GM21576 (cell line): ENCODE measurements around the gene GK.
A peak's percentile ranks its signal among the peaks of the same experiment; 100 is the strongest.
"Not testable (repeated sequence)": the region's sequence is repeated elsewhere in the genome, so short reads cannot be mapped to it uniquely, and the experiment has no call there.

Source experiments
- ATAC-seq: cut with Tn5 transposase; IDR thresholded peaks from one replicate; pipeline ENCODE4 v1.9.1; 2021; ENCODE audit warnings: mild to moderate bottlenecking, moderate library complexity; ENCODE audit not compliant: unreplicated experiment

The GK gene

DNA sequence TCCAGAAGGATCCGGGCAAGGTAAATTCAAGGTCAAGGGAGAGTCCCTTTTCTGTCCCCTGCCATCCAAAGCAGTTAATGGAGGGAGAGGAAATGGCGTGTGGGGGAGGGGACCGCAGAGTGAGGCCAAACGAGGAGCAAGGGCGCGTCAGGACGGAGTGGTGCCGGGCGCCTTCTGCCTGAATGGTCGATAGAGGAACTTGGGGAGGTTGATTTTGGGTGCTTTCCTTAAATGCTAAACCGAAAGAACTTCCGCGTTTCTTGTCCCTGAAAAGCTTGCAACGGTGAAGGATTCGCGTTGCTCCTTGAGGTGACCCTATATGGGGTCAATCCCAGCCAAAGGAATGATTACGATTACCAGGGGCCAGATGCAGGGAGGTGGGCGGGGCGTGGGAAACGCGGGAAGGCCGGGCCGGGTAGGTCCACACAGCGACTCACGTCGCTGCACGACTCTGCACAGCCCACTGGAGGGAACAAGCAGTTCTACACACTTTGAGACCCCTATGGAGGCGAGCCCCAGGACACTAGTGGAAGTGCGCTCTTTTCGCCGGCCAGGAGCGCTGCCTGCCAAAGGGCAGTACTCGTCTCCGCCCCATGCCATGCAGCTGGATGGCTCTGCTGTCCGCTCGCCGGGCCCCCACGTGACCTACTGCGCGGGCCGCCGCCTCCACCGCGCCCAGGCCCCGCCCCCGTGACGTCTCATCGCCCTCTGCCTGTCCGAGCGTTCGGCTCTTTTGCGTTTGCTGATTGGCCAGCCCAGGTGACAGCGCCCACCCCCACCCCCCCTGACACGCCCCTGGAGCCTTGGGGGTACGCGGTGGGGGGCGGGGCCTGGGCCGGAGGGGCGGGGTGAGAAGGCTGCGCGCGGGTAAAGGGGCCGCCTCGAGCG, 452 bp upstream of the GK start:
- ATAC-seq = peak; percentile 86

GRCh38 chrX:30654386-30654785, 1.2 kb downstream of the GK start:
- ATAC-seq = not testable (repeated sequence)

DNA sequence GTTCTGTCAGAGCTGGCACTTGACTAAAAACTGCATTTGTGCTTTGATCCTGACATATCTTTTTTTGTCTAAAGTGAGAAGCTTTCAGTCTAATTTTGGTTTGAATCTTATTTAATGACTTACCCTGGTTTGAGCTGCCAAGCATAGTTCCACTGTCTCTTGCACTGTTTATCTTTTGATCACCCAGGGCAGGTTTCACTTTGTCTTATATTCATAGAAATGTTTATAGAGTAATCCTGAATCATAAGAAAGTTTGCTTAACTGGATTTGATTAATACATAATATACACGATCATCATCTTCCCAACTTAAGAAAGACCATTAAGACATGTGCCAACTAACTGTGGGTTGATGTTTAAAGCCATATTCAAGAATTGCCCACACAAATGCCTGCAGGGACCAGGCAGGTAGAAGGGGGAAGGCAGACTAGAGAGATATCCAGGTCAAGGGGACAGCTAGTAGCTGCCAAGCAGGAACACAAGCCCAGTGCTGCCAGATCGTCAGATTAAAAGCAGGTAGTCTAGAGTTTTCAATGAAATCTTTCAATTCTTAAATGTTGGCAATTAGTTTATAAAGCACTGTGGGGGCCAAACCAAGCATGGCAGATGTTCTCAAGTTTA, 1.9 kb downstream of the GK start:
- no peak for ATAC-seq

GRCh38 chrX:30655991-30656390, 2.8 kb downstream of the GK start:
- ATAC-seq = no peak

GRCh38 chrX:30657196-30658161, 4.3 kb downstream of the GK start:
- no peak for ATAC-seq

DNA sequence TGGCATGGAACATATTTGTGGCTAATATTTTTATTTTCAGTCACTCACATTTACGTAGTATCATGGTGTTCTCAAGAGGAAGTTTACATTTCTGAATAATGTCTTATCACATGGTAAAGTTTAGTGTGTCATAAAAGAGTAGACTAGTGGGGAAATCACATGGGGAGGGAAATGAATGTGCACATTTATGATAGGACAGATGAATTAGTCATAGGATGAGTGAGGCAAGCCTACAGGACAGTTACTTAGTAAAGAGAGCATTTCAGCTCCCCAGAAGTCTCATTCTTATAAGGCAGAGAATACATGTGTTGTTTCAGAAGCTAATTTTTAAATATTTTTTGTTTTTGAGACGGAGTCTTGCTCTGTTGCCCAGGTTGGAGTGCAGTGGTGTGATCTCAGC, 6.2 kb downstream of the GK start:
- no peak for ATAC-seq

DNA sequence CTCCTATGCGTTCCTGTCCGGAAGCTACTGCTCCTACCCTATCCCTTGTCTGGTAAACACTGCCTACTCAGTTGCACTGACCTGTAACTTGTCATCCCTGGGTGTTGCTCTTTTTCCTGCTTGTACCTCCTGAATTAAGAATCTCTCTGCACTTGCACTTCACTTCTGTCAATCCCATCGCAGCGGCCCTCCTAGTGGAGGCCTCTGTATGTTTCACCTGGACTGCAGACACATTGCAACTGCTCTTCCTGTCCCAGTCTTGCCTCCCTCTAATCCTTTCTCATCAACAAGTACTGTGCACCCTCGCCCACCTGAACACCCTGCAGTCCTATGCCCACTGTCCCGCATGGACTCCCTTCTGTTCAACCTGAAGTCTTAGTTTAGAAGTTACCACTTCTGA, 8.0 kb downstream of the GK start:
- no peak for ATAC-seq

GRCh38 chrX:30663322-30663721, 10.1 kb downstream of the GK start:
- ATAC-seq = no peak

DNA sequence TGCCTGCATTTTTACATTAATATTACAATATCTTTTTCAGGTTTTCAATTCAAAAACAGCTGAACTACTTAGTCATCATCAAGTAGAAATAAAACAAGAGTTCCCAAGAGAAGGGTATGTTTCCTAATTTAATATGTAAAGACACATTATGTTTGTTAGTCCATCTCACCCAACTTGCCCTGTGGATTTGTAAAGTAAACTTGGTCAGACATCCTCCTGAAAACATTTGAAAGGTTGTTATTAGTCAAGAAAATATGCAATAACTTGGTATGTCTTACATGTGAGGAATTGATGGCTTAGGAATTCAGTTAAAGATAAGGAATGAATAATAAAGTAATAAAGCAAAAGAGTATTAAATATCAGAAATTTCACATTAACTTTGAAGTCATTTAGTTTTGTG, 12.2 kb downstream of the GK start:
- no peak for ATAC-seq

DNA sequence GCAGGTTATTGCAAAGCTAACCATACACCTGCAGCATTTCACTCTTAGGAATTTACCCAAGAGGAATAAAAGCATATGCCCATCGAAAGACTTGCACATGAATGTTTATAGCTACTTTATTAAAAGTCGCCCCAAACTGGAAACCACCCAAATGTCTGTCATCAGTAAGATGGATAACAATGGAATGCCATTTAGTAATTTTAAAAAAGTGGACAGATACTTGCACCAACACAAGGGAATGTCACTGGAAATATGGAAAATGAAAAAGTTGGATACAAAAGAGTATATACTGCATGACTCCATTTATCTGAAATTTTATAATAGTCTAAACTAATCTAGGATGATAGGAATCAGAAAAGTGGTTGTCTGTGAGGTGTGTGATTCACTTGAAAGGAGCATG, 12.9 kb downstream of the GK start:
- no peak for ATAC-seq

- no peak for ATAC-seq
These were observed 15.4 kb downstream of the GK start for GRCh38 chrX:30668581-30668980.

DNA sequence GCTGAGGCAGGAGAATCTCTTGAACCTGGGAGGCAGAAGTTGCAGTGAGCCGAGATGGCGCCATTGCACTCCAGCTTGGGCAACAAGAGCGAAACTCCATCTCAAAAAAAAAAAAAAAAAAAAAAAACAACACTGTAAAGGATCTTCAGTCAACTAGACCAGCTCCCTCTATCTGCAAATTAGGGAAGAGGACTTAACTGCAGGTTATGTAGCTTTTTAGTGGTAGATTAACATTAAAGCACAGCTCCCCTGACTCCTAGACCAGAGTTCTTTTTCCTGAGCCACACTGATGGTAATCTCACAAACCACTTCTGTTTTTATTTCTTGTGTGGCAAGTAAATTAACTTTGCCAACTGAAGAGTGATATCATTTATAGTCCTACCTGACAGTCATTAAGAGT, 18.0 kb downstream of the GK start:
- ATAC-seq = not testable (repeated sequence)

DNA sequence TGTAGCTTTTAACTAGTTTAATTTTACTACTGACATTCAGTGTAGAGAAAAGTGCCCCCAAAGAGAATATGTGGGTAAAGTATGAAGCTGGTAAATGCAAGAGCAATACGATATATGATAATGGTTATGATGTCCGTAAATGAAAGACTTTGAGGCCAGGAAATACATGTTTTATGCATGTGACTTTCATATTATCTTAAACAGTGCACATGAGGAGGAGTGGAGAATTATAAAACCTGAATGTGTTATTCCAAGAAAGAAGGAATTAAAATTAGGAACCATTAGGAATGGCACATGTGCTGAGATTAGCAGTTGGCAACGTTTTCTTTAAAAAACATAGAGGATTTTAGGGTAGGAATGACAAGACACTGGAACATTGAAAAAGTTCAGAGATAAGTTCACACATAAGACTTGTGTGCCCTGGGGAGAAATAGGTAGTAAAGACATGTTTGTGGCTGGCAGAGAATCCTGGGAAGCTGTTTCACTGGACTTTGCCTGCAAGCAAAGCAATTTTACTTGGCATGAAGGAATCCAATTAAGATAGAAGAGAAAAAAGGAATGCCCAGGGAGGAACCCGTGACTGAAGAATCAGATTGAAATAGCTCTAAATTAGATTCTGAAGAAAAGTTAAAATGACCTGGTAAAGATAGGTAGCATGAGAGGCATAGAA, 20.0 kb downstream of the GK start:
- ATAC-seq = no peak

DNA sequence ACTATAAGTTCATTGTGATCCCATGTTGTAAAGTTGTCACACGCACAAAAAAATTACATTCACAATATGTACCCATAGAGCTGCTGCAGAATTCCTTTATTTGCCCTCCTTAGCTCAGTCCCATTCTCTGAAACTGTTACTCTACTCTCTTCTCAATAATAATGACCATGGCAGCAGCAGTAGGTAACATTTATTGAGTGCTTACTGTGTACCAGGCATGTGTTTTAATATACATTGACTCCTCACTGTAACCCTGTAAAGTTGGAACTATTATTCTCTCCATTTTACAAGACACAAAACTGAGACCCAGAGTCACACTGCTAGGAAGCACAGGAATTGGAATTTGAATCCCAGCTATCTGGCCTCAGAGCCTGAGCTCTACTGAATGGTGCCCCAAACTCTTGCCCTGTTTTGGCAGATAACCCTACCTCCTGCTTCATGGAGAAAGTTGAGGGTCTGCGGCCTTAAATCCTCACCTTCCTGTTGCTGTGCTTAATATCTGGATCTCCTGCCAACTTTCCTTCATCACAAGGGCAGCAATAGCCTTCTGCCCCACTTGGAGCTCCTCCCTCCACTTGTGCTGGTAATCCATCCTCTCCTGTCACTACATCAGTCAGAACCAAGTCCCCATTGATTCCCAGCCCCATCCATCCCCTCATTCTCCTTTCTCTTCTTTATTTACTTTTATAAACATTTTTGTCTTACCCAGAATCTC, 20.8 kb downstream of the GK start:
- ATAC-seq = no peak

DNA sequence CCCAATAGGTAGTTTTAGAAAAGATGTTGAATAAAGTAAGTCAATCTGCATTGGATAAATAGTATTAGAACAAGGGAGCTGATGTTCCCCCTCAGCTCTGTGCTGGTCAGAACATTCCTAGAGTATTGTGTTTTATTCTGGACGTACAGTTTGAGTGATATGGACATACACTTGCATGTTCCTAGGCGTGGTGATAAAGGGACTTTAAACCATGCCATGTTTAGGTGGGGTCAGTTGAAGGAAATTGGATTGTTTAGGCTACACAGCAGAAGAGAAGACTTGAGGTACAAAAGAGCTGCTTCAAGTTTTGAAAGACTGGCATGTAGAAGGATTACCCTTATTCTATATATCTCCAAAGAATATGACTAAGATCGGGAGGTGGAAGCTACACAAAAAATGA, 21.6 kb downstream of the GK start:
- ATAC-seq = no peak

DNA sequence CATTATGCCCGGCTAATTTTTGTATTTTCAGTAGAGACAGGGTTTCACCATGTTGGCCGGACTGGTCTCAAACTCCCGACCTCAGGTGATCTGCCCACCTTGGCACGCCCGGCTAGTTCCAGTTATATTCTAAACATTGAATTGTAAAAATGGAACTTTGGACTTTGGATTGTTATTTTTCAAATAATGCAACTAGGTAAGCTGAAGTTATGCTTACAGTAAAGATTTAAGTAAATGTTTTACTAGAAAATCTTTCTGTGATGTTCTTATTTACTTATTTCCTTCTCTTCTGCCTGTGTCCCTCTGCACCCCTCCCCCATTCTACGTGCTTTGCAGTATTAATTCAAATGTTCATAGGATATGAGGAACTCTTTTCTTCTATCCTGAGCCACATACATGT, 26.1 kb downstream of the GK start:
- no peak for ATAC-seq

GRCh38 chrX:30680618-30681017, 27.4 kb downstream of the GK start:
- no peak for ATAC-seq

DNA sequence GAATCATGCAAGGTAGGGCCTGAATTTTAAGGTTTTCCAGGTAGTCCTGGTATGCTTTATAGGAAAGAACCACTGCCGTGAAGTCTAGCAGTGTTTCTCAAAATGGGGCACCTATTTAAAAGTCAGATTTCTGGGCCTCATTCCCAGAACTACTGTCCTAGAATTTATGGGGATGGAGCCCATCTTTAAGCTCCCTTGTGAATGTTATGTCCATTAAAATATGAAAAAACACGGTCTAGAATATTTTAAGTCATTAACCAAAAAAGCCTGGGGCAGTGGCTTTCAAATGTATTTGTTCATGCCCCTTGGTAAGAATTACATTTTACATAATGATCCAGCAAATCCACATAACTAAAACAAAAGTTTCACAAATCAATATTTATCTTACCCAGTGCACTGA, 35.4 kb downstream of the GK start:
- ATAC-seq = no peak

DNA sequence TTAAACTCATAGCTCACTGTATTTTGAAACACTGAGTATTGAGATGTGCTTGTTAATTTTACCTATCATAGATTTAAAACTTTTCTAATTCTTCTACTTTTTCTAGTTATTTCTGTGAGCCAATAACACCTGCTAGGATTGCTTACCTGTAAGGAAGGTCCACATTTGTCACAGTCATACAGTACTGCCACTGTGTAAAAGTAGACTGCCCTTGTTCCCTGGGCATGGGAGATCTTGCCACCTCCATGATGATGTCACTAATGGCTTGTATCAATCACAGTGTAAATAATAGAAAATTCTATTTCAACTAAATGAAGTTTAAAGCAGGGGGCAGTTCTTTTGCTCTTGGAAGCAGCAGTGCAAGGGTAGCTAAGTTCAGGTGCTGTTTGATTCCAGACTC, 35.9 kb downstream of the GK start:
- no peak for ATAC-seq

GRCh38 chrX:30690330-30690729, 37.1 kb downstream of the GK start:
- ATAC-seq = no peak
